HG02884 (cell line): ENCODE data around the gene HBA1.
"Not testable (repeated sequence)": the region's sequence is repeated elsewhere in the genome, so short reads cannot be mapped to it uniquely, and the experiment has no call there.

Source experiments
- ATAC-seq: cut with Tn5 transposase; IDR thresholded peaks from one replicate; pipeline ENCODE4 v1.9.1; 2021; ENCODE audit warnings: mild to moderate bottlenecking, moderate library complexity; ENCODE audit not compliant: unreplicated experiment

The HBA1 gene

GRCh38 chr16:176477-177382, at the start of gene HBA1:
Gene HBA1, plus strand, starts transcription at chr16:176680. Its CDS starts 37 bp downstream, at chr16:176717.
- ATAC-seq = not testable (repeated sequence)

GRCh38 chr16:129075-129474, 47.4 kb upstream of the HBA1 start:
- ATAC-seq = no peak

- ATAC-seq = no peak
Measured at GRCh38 chr16:130533-131173, 45.8 kb upstream of the HBA1 start.

GRCh38 chr16:132120-132519, 44.4 kb upstream of the HBA1 start:
- ATAC-seq = no peak

- ATAC-seq = no peak
Measured at GRCh38 chr16:133716-134115, 42.8 kb upstream of the HBA1 start.

GRCh38 chr16:138049-138417, 38.4 kb upstream of the HBA1 start:
- ATAC-seq = no peak

GRCh38 chr16:140175-140857, 36.2 kb upstream of the HBA1 start:
- no peak for ATAC-seq

- ATAC-seq = no peak
Measured at GRCh38 chr16:142405-142967, 34.0 kb upstream of the HBA1 start.

GRCh38 chr16:143047-143446, 33.4 kb upstream of the HBA1 start:
- no peak for ATAC-seq

GRCh38 chr16:143456-143855, 33.0 kb upstream of the HBA1 start:
- no peak for ATAC-seq

GRCh38 chr16:144797-145252, 31.7 kb upstream of the HBA1 start:
- ATAC-seq = no peak

GRCh38 chr16:146646-147045, 29.8 kb upstream of the HBA1 start:
- no peak for ATAC-seq

- ATAC-seq = no peak
Measured at GRCh38 chr16:149024-149660, 27.3 kb upstream of the HBA1 start.

GRCh38 chr16:152141-153128, 24.0 kb upstream of the HBA1 start, which contains the start of gene HBZ:
Gene HBZ, plus strand, starts transcription at chr16:152644. Its CDS starts 266 bp downstream, at chr16:152910.
- ATAC-seq = no peak

- not testable (repeated sequence) for ATAC-seq
Measured at GRCh38 chr16:153129-153521, 23.4 kb upstream of the HBA1 start.

- not testable (repeated sequence) for ATAC-seq
Measured at GRCh38 chr16:153550-154216, 22.8 kb upstream of the HBA1 start.

- no peak for ATAC-seq
Measured at GRCh38 chr16:154217-155030, 22.1 kb upstream of the HBA1 start.

- no peak for ATAC-seq
Measured at GRCh38 chr16:155031-155398, 21.5 kb upstream of the HBA1 start.
